ENCODE measurements around the gene PNP.

GRCh38 chr14:20446889-20447288 is 22.3 kb upstream of the PNP start:
- no peak for TF ChIP-seq CTCF (IDR thresholded peaks at IDR 0.05 in 2 of 3, conservative IDR thresholded peaks at IDR 0.05 in 1 of 3; ENCODE audit: control insufficient read depth in 2 of 3, extremely low read depth in 1 of 3, insufficient read depth in 1 of 3, low read depth in 3 of 3, low read length in 3 of 3)
- TF ChIP-seq TCF12 (IDR thresholded peaks at IDR 0.05; ENCODE audit: low read depth, low read length): no peak
- no peak for TF ChIP-seq BACH1 (IDR thresholded peaks at IDR 0.05; ENCODE audit: borderline replicate concordance)
